ENCODE data around the gene AMN1. TPM values are rescaled to one million over a fixed set of nuclear protein-coding genes. Genes with fewer than 3 reads are reported as not detected.

The AMN1 gene
- total RNA-seq, 4 donors from 2014 or later = 5.7 to 10.5 (median 8.7) TPM; not detected in 1

DNA sequence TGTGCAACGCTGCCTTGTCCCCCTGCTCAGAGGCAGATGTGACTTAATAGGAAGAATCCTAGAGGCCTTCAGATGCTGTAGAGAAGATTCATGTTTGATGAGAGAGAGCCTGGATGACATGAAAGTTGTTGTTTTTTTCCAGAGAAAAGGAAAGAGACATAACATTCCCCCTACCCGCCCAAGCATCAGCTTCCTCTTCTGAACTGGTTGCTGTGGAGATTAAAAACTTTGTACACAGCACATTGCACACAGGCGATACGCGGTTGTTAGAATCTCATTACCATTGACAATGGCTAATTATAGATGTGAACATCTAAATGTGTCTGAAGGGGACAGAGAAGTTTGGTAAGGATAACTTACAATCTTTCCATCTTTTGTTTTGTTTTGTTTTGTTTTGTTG lies 82.9 kb downstream of the AMN1 start:
- in situ Hi-C loops (cut with MboI; ENCODE audit: low pct_ligation_motif_present in 1 of 4, low pct_unique_long_range_greater_than_20kb in 1 of 4, low sequenced_read_pairs in 3 of 4) = loop anchor here in 1 of 4 donors (25.0 kb wide), 1 partner anchor 409 kb away; no protein-coding TSS in a partner anchor
- Histone ChIP-seq H3K9me3 (no peaks in the 10 kb centered on the region), H3K4me3 (no peak overlapping the region), H3K27me3 (no peaks in the 10 kb centered on the region), H3K36me3 (no peaks in the 10 kb centered on the region), H3K4me1 (peaks cover 0 to 14% (median 4%) of the 10 kb centered on the region in 4 donors), H3K27ac (no peak overlapping the region)
- no peak for DNase-seq
- intact Hi-C loops (cut with DNase I; ENCODE audit: low total_unique reads) = loop anchor here (5.0 kb wide), 1 partner anchor 1791 kb away; the partner anchor contains the start of gene SYT10
- TF ChIP-seq CTCF (IDR thresholded peaks at IDR 0.05) = no peak
- no peak for TF ChIP-seq POLR2AphosphoS5 (IDR thresholded peaks at IDR 0.05)
- no peak for TF ChIP-seq POLR2A (IDR thresholded peaks at IDR 0.05)
- TF ChIP-seq EP300 (IDR thresholded peaks at IDR 0.05; ENCODE audit: low read depth) = no peak
- WGBS, 2 donors (ENCODE audit: low coverage in 1 of 2) = 59 to 92% methylated on average over 3 to 5 of the region's 5 CpGs

DNA sequence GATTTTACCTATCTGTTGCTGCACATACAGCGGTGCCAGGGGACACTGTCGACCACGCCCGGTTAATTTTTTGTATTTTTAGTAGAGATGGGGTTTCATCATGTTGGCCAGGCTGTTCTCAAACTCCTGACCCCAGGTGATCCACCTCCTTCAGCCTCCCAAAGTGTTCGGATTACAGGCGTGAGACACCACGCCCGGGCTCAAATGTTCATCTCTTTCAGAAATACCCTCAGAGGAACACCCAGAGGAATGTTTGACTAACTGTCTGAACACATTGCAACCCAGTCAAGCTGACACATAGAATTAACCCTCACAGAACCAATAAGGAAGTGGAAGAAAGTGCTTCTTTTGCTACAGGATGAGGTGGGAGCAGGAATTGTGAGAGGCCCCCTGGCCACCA lies 84.3 kb downstream of the AMN1 start:
- no peaks in the 10 kb centered on the region for H3K9me3 ChIP-seq
- no peaks in the 10 kb centered on the region for H3K27me3 ChIP-seq
- in situ Hi-C loops (cut with MboI; ENCODE audit: low pct_ligation_motif_present in 1 of 4, low pct_unique_long_range_greater_than_20kb in 1 of 4, low sequenced_read_pairs in 3 of 4) (loop anchor here in 2 of 4 donors (5.0 to 25.0 kb wide), 2 partner anchors 237 to 407 kb away; no protein-coding TSS in a partner anchor), intact Hi-C loops (cut with DNase I; ENCODE audit: low total_unique reads) (no loop called here)
- no peak for DNase-seq
- TF ChIP-seq EP300 (IDR thresholded peaks at IDR 0.05; ENCODE audit: low read depth) (no peak), POLR2A (IDR thresholded peaks at IDR 0.05) (no peak), CTCF (IDR thresholded peaks at IDR 0.05) (no peak), POLR2AphosphoS5 (IDR thresholded peaks at IDR 0.05) (no peak)
- no peak overlapping the region for H3K27ac ChIP-seq
- no peaks in the 10 kb centered on the region for H3K36me3 ChIP-seq
- 76 to 100% methylated on average over 4 to 8 of the region's 8 CpGs for WGBS, 2 donors (ENCODE audit: low coverage in 1 of 2)
- peaks cover 0 to 10% (median 0%) of the 10 kb centered on the region in 4 donors for H3K4me1 ChIP-seq
- no peak overlapping the region for H3K4me3 ChIP-seq

DNA sequence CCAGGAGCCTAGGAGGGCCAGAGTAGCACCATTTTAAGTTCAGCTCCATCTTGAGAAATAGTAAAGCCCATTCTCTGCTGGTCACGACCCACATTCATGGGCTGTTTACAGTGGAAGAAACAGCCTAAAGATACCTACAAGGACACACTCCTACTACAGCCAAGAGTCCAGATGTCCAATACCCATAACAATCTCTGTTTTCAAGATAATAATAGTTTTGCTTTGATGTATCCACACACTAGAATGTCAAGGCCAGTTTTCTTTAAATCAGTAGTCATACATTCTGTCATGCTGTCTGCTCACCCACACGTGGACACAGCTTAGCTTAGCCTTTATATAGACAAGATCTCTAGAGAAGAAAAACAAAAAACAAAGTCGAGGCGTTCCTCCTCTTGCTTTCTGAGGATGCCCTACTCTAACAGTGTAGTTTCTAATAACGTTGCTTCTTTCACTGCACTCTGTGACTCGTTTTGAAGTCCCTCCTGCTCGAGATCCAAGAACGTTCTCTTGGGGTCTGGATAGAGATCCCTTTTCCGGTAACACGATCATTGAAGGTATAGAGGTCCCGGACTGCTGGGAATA lies 87.2 kb downstream of the AMN1 start:
- TF ChIP-seq POLR2AphosphoS5 (IDR thresholded peaks at IDR 0.05) (no peak), CTCF (IDR thresholded peaks at IDR 0.05) (no peak), POLR2A (IDR thresholded peaks at IDR 0.05) (no peak), EP300 (IDR thresholded peaks at IDR 0.05; ENCODE audit: low read depth) (no peak)
- intact Hi-C loops (cut with DNase I; ENCODE audit: low total_unique reads) = no loop called here
- Histone ChIP-seq H3K4me3 (no peak overlapping the region), H3K27me3 (no peaks in the 10 kb centered on the region), H3K9me3 (no peaks in the 10 kb centered on the region), H3K36me3 (no peaks in the 10 kb centered on the region), H3K27ac (no peak overlapping the region), H3K4me1 (peaks cover 0 to 4% (median 0%) of the 10 kb centered on the region in 4 donors)
- no peak for DNase-seq
- in situ Hi-C loops (cut with MboI; ENCODE audit: low pct_ligation_motif_present in 1 of 4, low pct_unique_long_range_greater_than_20kb in 1 of 4, low sequenced_read_pairs in 3 of 4) = loop anchor here in 2 of 4 donors (5.0 to 25.0 kb wide), 2 partner anchors 234 to 404 kb away; no protein-coding TSS in a partner anchor
- WGBS, 2 donors (ENCODE audit: low coverage in 1 of 2) = 72 to 77% methylated on average over 5 to 11 of the region's 11 CpGs

- in situ Hi-C loops (cut with MboI; ENCODE audit: low pct_ligation_motif_present in 1 of 4, low pct_unique_long_range_greater_than_20kb in 1 of 4, low sequenced_read_pairs in 3 of 4) = loop anchor here in 3 of 4 donors (5.0 to 25.0 kb wide), 3 partner anchors 230 to 397 kb away; no protein-coding TSS in a partner anchor
- TF ChIP-seq EP300 (IDR thresholded peaks at IDR 0.05; ENCODE audit: low read depth) = no peak
- TF ChIP-seq POLR2A (IDR thresholded peaks at IDR 0.05) = no peak
- TF ChIP-seq CTCF (IDR thresholded peaks at IDR 0.05) = no peak
- TF ChIP-seq POLR2AphosphoS5 (IDR thresholded peaks at IDR 0.05) = no peak
Measured at GRCh38 chr12:31634620-31635019, 94.2 kb downstream of the AMN1 start.

More at GRCh38 chr12:31634620-31635019, 94.2 kb downstream of the AMN1 start:
- H3K4me3 ChIP-seq = no peak overlapping the region
- H3K9me3 ChIP-seq = no peaks in the 10 kb centered on the region
- 83 to 94% methylated on average over 1 of the region's 1 CpG for WGBS, 2 donors (ENCODE audit: low coverage in 1 of 2)
- no peak for DNase-seq
- H3K4me1 ChIP-seq = peaks cover 0 to 8% (median 0%) of the 10 kb centered on the region in 4 donors
- H3K27ac ChIP-seq = no peak overlapping the region
- H3K27me3 ChIP-seq = no peaks in the 10 kb centered on the region
- H3K36me3 ChIP-seq = no peaks in the 10 kb centered on the region
- intact Hi-C loops (cut with DNase I; ENCODE audit: low total_unique reads) = no loop called here

Data from transverse colon (tissue), 4 donors.